ENCODE results near the gene CCDC171.
"Not testable (repeated sequence)": the region's sequence is repeated elsewhere in the genome, so short reads cannot be mapped to it uniquely, and the experiment has no call there.

The CCDC171 gene

GRCh38 chr9:15572200-15572770, 19.4 kb downstream of the CCDC171 start:
- no peak for DNase-seq

- DNase-seq = no peak
Observed at GRCh38 chr9:15576350-15577050, 23.7 kb downstream of the CCDC171 start.

GRCh38 chr9:15578714-15579113, 25.9 kb downstream of the CCDC171 start:
- no peak for DNase-seq

- DNase-seq = no peak
Observed at GRCh38 chr9:15584379-15584778, 31.5 kb downstream of the CCDC171 start.

GRCh38 chr9:15592317-15592716, 39.5 kb downstream of the CCDC171 start:
- no peak for DNase-seq

- not testable (repeated sequence) for DNase-seq
Observed at GRCh38 chr9:15592940-15593339, 40.1 kb downstream of the CCDC171 start.

GRCh38 chr9:15600666-15601330, 48.0 kb downstream of the CCDC171 start:
- DNase-seq = not testable (repeated sequence)

GRCh38 chr9:15606643-15607472, 54.0 kb downstream of the CCDC171 start:
- DNase-seq = no peak

- DNase-seq = no peak
Observed at GRCh38 chr9:15612962-15613361, 60.1 kb downstream of the CCDC171 start.

GRCh38 chr9:15617782-15618181, 64.9 kb downstream of the CCDC171 start:
- DNase-seq = no peak

GRCh38 chr9:15618540-15619331, 65.9 kb downstream of the CCDC171 start:
- DNase-seq = no peak

GRCh38 chr9:15622318-15622971, 69.6 kb downstream of the CCDC171 start:
- no peak for DNase-seq

GRCh38 chr9:15635752-15636151, 82.9 kb downstream of the CCDC171 start:
- no peak for DNase-seq

GRCh38 chr9:15640121-15640520, 87.3 kb downstream of the CCDC171 start:
- DNase-seq = no peak

- no peak for DNase-seq
Observed at GRCh38 chr9:15641291-15641690, 88.4 kb downstream of the CCDC171 start.

- no peak for DNase-seq
Observed at GRCh38 chr9:15642369-15642962, 89.6 kb downstream of the CCDC171 start.

- DNase-seq = no peak
Observed at GRCh38 chr9:15670246-15670645, 117.4 kb downstream of the CCDC171 start.

- DNase-seq = no peak
Observed at GRCh38 chr9:15670894-15671293, 118.1 kb downstream of the CCDC171 start.

GRCh38 chr9:15693701-15694100, 140.9 kb downstream of the CCDC171 start:
- DNase-seq = no peak

GRCh38 chr9:15696979-15697378, 144.1 kb downstream of the CCDC171 start:
- no peak for DNase-seq

- DNase-seq = no peak
Observed at GRCh38 chr9:15697446-15697851, 144.6 kb downstream of the CCDC171 start.
